HG03565 (cell line): Measurements from ENCODE around the gene KRT86.
"Not testable (repeated sequence)": the region's sequence is repeated elsewhere in the genome, so short reads cannot be mapped to it uniquely, and the experiment has no call there.

ENCODE experiments used
- ATAC-seq: cut with Tn5 transposase; IDR thresholded peaks from one replicate; pipeline ENCODE4 v1.9.1; 2021; ENCODE audit warnings: mild to moderate bottlenecking, moderate library complexity; ENCODE audit not compliant: unreplicated experiment

KRT86 gene

DNA sequence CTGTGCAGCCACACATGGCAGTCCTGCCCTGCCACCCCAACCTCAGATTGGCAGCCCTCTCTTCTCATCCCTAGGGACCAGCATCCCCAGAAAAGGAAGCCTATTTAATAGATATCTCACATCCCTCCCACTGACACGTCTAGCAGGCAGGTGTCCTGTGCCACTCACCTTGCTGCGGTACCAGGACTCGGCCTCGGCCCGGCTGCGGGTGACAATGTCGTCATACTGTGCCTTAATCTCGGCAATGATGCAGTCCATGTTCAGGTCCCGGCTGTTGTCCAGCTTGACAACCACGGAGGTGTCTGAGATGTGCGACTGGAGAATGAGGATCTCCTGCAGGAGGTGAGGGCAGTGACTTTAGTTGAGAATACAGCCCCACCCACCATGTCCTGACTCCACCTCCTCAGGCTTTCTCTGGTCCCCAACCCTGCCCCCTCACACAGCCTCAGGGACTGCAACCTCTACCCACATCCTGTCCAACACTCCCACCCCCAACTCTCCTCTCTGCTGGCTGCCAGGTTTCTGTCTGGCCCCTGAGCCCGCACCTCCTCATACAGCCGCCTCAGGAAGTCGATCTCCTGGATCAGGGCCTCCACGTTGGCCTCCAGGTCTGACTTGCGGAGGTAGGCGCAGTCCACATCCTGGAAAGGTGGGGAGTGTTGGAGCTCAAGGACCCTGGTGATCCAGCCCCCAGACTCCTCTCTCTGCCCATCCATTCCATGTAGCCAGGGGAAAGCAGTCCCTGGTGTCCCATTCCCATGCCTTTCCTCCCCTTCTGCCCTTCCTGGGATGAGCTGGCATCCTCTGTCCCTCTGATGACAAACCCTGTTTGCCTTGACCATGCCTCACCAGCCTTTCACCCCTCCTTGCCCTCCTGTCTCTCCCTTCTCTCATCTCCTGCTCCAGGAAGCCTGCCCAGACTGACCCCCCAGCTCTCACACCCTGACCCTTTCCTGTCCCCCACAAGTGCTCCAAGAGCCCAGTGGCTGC lies 13.7 kb downstream of the KRT86 start:
- not testable (repeated sequence) for ATAC-seq

DNA sequence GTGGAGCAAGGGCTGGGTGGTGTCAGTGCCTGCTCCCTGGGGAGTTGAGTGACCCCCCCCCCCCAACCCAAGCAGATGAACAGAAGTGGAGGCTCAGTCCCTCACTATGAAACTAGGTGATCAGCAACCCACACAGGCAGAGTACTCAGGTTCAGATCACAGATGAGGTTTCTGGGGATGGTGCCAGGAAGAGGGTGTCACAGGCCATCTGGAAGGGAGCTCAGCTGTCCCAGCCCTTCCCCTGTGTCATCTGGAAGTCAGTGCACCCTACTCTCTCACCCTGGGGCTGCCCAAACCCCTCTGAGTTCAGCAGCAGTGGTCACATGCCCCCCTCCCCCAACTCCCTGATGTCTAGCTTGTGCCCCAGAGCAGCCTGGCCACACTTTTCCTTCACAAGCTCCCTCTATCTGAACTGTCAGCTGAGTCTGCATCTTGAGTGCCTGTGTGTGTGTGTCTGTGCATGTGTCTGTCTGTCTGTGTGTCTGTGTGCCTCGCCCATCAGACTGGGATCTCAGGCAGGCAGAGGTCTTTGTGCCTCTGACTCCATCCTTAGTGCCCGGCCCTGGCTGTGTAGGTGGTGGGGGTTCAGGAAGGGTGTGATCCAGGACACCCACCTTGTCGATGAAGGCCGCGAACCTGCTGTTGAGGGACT lies 16.2 kb downstream of the KRT86 start:
- not testable (repeated sequence) for ATAC-seq

DNA sequence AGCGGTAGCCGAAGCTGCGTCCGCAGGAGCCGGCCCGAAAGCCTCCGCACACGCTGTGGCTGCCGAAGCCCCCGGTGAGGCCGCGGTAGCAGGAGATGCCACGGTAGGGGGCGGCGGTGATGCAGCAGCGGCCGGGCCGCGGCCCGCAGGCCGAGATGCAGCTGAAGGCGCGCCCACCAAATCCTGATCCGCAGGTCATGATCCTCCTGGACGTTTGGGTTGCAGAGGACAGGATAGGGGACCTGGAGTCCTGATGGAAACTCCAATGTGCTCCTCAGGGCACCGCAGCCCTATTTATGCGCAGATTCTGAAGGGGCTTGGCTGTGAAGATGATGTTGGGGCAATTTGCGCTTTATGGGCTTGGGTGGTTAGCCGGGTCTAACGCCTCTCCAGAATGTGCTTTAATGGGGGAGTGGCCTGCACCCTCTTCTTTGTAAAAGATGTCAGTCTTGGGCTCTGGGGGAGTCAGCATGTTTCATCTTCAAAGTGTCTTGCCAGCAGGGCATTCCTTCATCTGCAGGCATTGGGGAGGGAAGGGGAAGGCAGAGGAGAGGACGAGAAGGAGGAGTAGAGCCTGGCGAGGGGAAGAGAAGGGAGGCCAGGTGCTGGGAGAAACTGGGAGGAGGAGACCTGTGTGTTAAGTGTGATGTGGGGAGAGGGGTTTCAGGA lies 17.0 kb downstream of the KRT86 start, which contains the start of gene KRT81:
Gene KRT81 (minus strand): TSS at position 268 of the 669 bp plus-strand sequence. CDS start 69 bp downstream, at position 199.
- ATAC-seq = no peak

DNA sequence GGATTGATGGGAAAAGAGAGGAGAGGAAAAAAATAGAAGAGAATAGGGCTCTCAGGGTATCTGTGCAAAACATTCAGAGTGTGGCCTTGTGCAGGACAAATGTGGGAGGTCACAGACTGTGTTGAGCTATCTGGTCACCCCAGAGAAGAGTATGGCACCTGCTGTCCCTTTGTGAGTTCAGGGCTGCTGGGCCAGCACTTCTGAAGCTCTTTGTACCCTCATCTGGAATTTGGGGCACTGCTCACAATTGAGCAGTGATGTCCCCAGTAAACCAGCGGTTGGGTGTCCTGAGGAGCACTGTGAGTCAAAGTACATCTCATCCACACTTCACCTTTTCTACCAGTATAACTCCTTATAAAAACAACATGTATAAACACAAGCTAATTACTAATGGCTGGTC lies 19.5 kb downstream of the KRT86 start:
- no peak for ATAC-seq

DNA sequence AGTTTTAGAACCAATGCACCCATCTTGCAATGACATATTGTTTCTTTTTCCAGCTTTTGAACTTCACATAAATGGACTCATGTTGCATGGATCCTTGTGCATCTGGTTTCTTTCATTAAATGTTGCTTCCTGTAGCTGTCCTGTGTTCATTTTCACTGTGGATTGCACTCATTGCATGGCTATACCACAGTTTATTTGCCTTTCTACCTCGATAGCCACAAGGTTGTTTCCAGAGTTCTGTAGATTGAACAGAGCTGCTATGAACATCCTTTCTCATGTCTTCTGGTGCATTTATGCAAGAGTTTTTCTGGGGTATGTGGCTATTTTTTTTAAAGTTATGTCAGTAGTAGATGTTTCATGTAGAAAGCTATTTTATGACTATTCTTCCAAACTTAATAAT lies 20.4 kb downstream of the KRT86 start:
- no peak for ATAC-seq

DNA sequence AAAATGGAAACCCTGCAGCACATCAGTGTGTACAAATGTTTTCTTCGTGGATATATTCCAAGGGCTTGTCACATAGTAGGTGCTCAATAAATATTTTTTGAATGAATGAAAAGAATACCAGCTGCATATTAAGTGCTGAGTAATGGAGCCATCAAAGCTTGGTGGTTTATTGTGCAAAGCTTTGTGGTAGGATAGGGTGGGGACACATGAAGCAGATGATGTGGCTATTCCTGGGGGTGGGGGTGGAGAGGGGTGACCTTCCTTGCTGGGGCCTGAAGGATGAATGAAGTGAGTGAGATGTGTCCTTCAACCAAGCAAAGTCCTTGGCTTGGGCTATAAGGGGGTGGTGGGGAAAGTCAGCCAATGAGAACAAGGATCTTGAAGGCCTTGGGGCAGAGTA lies 21.2 kb downstream of the KRT86 start:
- no peak for ATAC-seq

DNA sequence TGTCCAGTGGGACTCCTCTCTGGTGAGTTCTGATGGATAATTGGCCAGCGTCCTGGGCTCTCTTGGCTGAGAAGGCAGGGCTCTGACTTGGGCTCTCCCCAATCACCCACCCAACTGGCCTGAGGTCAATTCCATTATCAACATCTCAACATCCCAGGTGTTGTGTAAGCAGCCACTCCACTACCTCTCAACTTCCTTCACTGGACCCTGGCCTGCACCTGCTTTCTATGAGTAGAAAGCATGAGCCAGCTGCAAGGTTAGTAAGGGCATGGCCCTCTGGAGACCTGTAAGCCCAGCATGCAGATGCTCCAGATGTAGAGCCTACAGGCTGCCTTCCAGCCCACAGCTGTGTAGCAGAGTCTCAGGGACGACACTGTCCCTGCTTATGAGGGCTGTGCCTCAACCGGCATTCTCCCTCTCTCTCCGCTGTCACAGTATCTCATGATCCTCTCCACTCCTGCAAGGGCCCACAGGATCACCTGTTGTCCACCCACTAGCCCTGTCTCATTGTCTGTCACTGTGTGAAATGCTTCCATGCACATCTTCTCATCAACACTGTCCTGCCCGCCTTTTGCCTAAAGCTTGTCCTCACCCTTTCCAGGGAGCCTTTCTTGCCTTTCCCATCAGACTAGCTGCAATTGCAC lies 22.2 kb downstream of the KRT86 start:
- no peak for ATAC-seq

DNA sequence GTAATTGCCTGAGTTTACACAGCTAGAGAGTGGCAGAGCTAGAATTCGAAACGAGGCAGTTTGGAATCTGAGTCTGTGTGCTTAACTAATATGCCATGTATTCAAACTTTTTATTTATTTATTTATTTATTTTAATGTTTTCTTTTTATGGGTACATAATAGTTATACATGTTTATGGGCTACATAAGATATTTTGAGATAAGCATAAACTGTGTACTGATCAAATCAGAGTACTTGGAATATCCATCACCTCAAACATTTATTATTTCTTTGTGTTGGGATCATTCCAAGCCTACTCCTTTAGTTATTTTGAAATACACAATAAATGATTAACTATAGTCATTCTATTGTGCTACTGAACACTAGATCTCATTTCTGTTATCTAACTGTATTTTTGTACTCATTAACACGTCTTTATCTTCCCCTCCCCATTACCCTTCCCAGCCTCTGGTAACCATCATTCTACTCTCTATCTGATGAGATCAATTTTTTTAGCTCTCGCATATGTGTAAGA lies 24.3 kb downstream of the KRT86 start:
- no peak for ATAC-seq

DNA sequence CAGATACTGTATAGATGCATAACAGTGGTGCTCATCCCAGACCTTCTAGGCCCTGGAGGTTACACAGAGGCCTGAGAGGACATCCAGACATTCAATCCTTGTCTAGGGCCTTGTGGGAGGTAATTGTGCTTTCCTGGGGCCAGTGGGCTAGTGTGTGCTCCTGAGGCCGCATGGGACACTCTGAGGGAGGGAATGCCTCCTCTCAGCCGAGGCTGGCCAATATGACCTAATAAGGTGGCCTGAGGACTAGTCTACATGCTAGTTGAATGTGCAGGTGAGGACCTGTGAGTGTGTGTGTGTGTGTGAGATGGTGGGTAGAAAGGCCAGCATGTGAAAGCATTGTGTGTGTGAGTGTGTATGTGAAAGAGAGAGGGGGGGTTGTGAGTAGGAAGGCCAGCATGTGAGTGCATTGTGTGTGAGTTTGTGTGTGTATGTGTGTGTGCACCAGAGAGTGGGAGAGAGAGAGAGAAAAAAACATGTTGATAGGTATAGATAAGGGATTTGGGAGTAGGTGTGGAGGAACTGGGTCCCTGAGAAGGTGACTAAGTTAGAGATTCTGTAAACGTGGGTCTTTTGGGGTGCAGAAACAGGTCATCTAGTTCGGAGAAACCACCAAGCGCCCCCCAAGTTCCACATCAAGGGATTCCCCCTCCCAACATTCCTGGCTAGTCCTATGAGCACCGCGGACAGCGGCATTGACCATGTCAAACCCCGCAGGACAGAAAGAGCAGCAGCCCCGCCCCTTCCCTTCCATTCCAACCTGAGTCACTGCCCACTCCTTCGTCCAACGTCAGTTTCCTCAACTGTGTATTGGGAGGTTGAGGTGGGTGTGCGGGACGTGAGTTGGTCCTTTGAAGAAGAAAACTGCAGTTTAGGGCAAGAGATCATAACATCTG lies 26.6 kb downstream of the KRT86 start:
- no peak for ATAC-seq

DNA sequence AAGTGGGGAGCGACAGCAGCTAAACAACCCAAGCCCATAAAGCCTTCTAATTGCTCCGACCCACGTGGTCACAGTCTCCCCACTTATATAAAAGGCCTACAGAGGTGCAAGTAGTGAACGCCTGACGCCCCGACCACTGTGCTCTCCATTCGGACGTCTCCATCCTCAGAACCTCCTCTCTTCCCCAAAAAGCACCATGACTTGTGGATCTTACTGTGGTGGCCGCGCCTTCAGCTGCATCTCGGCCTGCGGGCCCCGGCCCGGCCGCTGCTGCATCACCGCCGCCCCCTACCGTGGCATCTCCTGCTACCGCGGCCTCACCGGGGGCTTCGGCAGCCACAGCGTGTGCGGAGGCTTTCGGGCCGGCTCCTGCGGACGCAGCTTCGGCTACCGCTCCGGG lies 27.3 kb downstream of the KRT86 start:
- ATAC-seq = not testable (repeated sequence)

DNA sequence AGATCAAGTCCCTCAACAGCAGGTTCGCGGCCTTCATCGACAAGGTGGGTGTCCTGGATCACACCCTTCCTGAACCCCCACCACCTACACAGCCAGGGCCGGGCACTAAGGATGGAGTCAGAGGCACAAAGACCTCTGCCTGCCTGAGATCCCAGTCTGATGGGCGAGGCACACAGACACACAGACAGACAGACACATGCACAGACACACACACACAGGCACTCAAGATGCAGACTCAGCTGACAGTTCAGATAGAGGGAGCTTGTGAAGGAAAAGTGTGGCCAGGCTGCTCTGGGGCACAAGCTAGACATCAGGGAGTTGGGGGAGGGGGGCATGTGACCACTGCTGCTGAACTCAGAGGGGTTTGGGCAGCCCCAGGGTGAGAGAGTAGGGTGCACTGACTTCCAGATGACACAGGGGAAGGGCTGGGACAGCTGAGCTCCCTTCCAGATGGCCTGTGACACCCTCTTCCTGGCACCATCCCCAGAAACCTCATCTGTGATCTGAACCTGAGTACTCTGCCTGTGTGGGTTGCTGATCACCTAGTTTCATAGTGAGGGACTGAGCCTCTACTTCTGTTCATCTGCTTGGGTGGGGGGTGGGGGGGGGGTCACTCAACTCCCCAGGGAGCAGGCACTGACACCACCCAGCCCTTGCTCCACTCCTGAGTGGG lies 27.9 kb downstream of the KRT86 start:
- ATAC-seq = not testable (repeated sequence)

DNA sequence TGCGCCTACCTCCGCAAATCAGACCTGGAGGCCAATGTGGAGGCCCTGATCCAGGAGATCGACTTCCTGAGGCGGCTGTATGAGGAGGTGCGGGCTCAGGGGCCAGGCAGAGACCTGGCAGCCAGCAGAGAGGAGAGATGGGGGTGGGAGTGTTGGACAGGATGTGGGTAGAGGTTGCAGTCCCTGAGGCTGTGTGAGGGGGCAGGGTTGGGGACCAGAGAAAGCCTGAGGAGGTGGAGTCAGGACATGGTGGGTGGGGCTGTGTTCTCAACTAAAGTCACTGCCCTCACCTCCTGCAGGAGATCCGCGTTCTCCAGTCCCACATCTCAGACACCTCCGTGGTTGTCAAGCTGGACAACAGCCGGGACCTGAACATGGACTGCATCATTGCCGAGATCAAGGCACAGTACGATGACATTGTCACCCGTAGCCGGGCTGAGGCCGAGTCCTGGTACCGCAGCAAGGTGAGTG lies 30.5 kb downstream of the KRT86 start:
- not testable (repeated sequence) for ATAC-seq

DNA sequence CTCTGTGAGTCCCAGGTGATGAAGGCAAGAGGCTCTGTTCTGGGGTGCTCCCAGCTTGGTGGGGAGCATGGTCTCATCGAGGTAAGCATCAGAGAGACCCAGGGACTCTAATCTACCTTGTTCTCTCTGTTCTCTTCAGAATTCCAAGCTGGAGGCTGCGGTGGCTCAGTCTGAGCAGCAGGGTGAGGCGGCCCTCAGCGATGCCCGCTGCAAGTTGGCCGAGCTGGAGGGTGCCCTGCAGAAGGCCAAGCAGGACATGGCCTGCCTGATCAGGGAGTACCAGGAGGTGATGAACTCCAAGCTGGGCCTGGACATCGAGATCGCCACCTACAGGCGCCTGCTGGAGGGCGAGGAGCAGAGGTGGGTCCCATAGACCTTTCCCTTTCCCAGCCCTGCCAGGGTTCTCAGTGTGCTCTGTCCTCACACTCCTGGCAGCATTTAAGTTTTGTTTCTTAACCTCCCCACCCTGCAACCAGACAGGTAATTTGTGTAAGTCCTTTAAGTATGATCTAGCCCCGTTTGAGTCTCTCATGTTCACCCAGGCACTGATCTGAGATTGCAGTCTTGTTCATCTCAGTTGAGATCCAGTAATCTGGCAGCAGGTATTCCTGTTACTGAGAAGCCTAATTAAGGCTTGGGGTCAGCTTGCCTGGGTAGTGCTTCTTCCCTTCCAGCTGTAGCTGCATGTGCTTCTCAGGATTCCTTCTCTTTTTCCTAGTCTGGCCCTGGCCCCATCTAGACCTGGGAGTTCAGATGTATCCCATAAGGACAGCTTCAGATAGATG lies 31.7 kb downstream of the KRT86 start:
- no peak for ATAC-seq

DNA sequence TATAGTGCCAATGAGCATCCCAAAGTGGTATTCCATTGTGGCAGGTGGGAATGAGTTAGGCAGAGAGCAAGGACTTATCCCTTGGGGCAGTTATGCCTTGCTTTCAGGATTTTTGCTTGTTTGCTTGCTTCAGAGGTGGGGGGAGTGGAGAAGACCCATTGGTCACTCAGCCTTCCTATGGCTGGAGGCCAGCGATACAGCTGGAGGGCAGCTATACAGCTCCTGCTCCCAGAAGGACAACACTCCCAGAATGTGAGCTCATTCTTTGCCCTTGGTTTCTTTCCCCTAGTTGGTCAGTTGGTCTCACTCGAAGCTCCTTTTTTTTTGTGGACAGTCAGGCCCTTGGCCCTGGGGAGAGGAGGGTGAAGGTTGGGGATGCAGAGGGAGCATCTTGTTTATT lies 32.3 kb downstream of the KRT86 start:
- no peak for ATAC-seq

DNA sequence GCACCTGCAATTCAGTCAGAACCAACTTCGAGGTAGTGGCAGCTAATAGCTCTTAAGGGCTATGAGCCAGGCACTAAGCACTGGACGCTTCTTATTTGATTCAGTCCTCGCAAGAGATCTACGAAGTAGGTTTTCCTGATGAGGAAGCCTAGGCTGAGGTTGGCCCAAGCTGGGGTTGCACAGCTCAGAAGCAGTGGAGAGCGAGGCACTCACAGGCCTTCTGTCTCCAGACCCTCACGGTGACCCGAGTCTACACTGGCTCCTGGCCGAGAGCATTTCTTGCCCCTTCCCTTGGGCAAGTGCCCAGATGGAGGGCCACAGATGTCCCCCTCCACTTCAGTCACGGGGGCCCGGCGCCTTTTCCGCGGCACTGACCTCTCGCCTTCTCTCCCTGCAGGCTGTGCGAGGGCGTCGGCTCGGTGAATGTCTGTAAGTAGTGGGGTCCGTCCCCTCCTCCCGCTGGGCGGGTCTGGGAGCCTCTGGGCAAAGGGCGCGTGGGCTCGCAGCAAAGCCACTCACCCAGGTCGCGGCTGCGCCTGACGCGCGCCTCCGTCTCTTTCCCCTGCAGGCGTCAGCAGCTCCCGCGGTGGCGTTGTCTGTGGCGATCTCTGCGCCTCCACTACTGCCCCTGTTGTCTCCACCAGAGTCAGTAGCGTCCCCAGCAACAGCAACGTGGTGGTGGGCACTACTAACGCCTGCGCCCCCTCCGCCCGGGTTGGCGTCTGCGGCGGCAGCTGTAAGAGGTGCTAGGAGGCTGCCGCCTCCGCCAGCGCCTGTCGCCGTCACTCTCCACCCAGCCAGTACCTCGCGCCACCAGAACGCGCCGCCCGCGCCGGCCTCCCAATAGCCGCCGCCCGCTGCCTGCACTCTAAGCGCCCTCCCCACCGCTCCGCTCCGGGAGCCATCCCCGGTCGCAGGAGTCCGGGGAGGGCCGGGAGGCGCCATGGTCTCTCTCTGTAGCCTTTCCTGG lies 33.7 kb downstream of the KRT86 start:
- ATAC-seq = no peak

DNA sequence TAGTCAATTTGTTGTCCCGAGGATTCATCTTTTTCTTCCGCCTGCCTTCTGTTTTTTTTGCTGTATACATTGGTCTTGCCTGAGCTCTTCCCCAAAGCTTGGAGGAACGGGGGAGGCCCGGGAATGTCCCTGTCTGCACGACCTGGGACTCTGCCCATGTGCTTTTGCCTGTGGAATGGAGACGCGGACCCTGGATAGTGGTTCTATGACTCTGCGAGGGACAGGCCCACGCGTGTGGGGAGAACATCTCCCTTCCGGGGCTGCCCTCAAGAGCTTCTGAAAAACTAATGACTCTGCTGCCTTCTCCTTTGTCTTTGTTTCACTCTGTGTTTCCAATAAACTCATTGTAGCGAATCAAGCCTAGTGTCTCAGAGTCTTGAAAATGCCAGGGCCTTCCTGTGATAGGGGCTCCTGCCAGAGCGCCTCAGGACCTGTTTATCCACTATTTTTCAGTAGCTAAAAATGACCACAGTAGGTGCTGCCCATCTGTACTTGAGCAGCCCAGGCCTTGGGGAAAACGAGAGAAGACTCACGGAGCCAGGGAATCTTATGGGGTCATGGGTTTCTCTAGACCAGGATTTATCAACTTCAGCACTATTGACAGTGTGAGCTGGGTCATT lies 34.5 kb downstream of the KRT86 start:
- ATAC-seq = no peak
